SU-DHL-6 (cell line): ENCODE measurements around the gene SFN.
A peak's percentile ranks its signal among the peaks of the same experiment; 100 is the strongest.
"Not testable (repeated sequence)": the region's sequence is repeated elsewhere in the genome, so short reads cannot be mapped to it uniquely, and the experiment has no call there.

Source experiments
- H2AFZ ChIP-seq: fragments of 200-600 bp; sonication (generic); 2 replicates; pipeline ENCODE4 v1.6.1; 2014; ENCODE audit warnings: low read depth, mild to moderate bottlenecking, moderate library complexity, mixed read lengths, antibody characterized with exemption, low read length; ENCODE audit not compliant: severe bottlenecking
- H3F3A ChIP-seq: fragments of 200-600 bp; shearing (Covaris generic); 2 replicates; pipeline ENCODE4 v1.6.0; 2016; ENCODE audit warnings: antibody characterized with exemption, mild to moderate bottlenecking; ENCODE audit not compliant: insufficient read depth
- H3K27ac ChIP-seq: fragments of 200-600 bp; sonication (generic); 2 replicates; pipeline ENCODE4 v1.5.1; 2016; ENCODE audit warnings: low read depth, mild to moderate bottlenecking, low read length, moderate library complexity, mixed read lengths
- H3K27me3 ChIP-seq: fragments of 200-600 bp; sonication (generic), shearing (Covaris generic); 2 replicates; pipeline ENCODE4 v1.6.0; 2014; ENCODE audit warnings: mild to moderate bottlenecking, low read length
- H3K36me3 ChIP-seq: fragments of 200-600 bp; sonication (generic); 2 replicates; pipeline ENCODE4 v1.6.1; 2014; ENCODE audit warnings: mild to moderate bottlenecking, low read length, mixed read lengths
- H3K4me2 ChIP-seq: fragments of 300-600, 200-600 bp; shearing (Covaris generic), sonication (generic); 2 replicates; pipeline ENCODE4 v1.6.0; 2014; ENCODE audit warnings: low read length, low read depth, mild to moderate bottlenecking; ENCODE audit not compliant: poor library complexity, severe bottlenecking
- H3K4me3 ChIP-seq: fragments of 200-600 bp; sonication (generic); 2 replicates; pipeline ENCODE4 v1.5.1; 2014; ENCODE audit warnings: antibody characterized with exemption, low read length, mild to moderate bottlenecking, mixed read lengths; ENCODE audit not compliant: insufficient read depth, poor library complexity, severe bottlenecking
- H3K79me2 ChIP-seq: fragments of 200-600 bp; sonication (generic); 2 replicates; pipeline ENCODE4 v1.6.1; 2014; ENCODE audit warnings: mild to moderate bottlenecking, low read length, moderate library complexity; ENCODE audit not compliant: insufficient read depth
- H3K9ac ChIP-seq: fragments of 200-600 bp; sonication (generic); 2 replicates; pipeline ENCODE4 v1.7.0; 2014; ENCODE audit warnings: mild to moderate bottlenecking, low read length
- H3K9me2 ChIP-seq: fragments of 200-600 bp; sonication (generic); replicated peaks from 2 replicates; pipeline ENCODE4 v1.6.1; 2014; ENCODE audit warnings: low read length; ENCODE audit not compliant: insufficient read depth
- H3K9me3 ChIP-seq: fragments of 200-600 bp; sonication (generic); 2 replicates; pipeline ENCODE4 v1.6.1; 2014; ENCODE audit warnings: low read length, mixed read lengths; ENCODE audit not compliant: insufficient read depth
- H4K20me1 ChIP-seq: fragments of 200-600 bp; sonication (generic); 2 replicates; pipeline ENCODE4 v1.6.1; 2014; ENCODE audit warnings: low read depth, mild to moderate bottlenecking, antibody characterized with exemption, low read length, moderate library complexity, mixed read lengths
- EZH2phosphoT487 ChIP-seq: fragments of 200-600 bp; sonication (generic), shearing (Covaris generic); conservative IDR thresholded peaks from 2 replicates; pipeline ENCODE4 v1.6.1; 2018; ENCODE audit warnings: mild to moderate bottlenecking, antibody characterized with exemption, low read length, moderate library complexity, mixed read lengths
- TF ChIP-seq, protein P1 (sequence below): fragments of 200-600 bp; sonication (generic); IDR thresholded peaks from one replicate; pipeline ENCODE4 v1.5.1; 2017; ENCODE audit warnings: antibody characterized with exemption, mild to moderate bottlenecking, low read length, moderate library complexity; ENCODE audit not compliant: insufficient read depth, poor library complexity, severe bottlenecking

Gene SFN

DNA sequence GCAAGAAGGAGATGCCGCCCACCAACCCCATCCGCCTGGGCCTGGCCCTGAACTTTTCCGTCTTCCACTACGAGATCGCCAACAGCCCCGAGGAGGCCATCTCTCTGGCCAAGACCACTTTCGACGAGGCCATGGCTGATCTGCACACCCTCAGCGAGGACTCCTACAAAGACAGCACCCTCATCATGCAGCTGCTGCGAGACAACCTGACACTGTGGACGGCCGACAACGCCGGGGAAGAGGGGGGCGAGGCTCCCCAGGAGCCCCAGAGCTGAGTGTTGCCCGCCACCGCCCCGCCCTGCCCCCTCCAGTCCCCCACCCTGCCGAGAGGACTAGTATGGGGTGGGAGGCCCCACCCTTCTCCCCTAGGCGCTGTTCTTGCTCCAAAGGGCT is 732 bp downstream of the SFN start:
- no peaks in the 10 kb centered on the region for H3K27me3 ChIP-seq
- H3K79me2 ChIP-seq: no peaks in the 10 kb centered on the region
- peak overlapping the region; percentile 99 for H3K9ac ChIP-seq
- H3F3A ChIP-seq: peaks cover 21% of the 10 kb centered on the region
- no peak for TF ChIP-seq EZH2phosphoT487
- TF ChIP-seq, protein P1, sequence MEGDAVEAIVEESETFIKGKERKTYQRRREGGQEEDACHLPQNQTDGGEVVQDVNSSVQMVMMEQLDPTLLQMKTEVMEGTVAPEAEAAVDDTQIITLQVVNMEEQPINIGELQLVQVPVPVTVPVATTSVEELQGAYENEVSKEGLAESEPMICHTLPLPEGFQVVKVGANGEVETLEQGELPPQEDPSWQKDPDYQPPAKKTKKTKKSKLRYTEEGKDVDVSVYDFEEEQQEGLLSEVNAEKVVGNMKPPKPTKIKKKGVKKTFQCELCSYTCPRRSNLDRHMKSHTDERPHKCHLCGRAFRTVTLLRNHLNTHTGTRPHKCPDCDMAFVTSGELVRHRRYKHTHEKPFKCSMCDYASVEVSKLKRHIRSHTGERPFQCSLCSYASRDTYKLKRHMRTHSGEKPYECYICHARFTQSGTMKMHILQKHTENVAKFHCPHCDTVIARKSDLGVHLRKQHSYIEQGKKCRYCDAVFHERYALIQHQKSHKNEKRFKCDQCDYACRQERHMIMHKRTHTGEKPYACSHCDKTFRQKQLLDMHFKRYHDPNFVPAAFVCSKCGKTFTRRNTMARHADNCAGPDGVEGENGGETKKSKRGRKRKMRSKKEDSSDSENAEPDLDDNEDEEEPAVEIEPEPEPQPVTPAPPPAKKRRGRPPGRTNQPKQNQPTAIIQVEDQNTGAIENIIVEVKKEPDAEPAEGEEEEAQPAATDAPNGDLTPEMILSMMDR: no peak
- peak overlapping the region; percentile 99 for H3K27ac ChIP-seq
- no peaks in the 10 kb centered on the region for H3K36me3 ChIP-seq
- H3K4me2 ChIP-seq: peak overlapping the region; percentile 99
- no peaks in the 10 kb centered on the region for H3K9me3 ChIP-seq
- no peaks in the 10 kb centered on the region for H3K9me2 ChIP-seq
- H4K20me1 ChIP-seq: no peaks in the 10 kb centered on the region
- H3K4me3 ChIP-seq: peak overlapping the region; percentile 75
- no peak overlapping the region for H2AFZ ChIP-seq

DNA sequence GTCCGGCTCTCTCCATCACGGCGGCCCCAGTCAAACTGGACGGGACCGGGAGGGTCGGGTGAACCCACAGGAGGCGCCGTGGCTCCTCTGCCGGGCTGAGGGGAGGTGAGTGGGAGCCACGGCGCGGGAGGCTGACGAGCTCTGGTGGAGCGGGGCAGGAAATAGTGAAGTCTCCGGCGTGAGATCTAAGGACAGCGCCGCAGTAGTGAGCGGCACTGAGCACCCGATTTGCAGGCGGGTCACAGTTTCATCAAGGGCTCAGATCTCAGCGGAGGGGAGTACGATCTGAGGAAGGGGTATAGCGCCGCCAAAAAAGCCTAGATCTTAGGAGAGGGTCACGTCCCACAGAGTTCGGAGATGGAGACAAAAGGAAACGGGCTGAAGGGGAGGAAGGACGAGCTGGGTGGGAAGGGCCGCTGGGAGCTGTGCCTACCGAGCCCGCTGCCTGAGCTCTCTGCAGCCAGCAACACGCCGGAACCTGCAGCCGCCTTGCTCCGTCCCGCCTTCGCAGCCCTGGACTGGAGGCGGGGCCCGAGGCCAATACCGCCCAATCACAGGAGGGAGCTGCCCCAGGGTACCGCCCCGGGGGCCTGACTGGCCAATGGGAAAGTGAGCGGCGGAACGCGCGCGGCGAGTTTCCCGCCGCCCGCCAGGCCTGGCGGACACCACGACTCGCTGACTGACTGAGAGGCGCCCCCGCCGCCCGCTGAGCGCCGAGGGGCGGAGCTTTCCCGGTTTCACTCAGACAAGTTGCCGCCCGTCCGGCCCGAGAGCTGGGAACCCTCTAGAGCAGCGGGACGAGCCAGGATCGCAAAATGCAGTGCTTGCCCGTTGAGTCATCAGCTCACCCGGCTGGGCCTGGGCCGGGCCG is 1.9 kb downstream of the SFN start:
- no peaks in the 10 kb centered on the region for H3K36me3 ChIP-seq
- H3K27me3 ChIP-seq: no peaks in the 10 kb centered on the region
- peak overlapping the region; percentile 99 for H3K4me2 ChIP-seq
- no peaks in the 10 kb centered on the region for H3K79me2 ChIP-seq
- H3K9me2 ChIP-seq: no peaks in the 10 kb centered on the region
- TF ChIP-seq, protein P1: no peak
- TF ChIP-seq EZH2phosphoT487: no peak
- no peaks in the 10 kb centered on the region for H3K9me3 ChIP-seq
- H3K9ac ChIP-seq: peak overlapping the region; percentile 99
- H3F3A ChIP-seq: peaks cover 21% of the 10 kb centered on the region
- H2AFZ ChIP-seq: peak overlapping the region; percentile 42
- H4K20me1 ChIP-seq: no peaks in the 10 kb centered on the region
- H3K4me3 ChIP-seq: peak overlapping the region; percentile 83
- H3K27ac ChIP-seq: peak overlapping the region; percentile 99

DNA sequence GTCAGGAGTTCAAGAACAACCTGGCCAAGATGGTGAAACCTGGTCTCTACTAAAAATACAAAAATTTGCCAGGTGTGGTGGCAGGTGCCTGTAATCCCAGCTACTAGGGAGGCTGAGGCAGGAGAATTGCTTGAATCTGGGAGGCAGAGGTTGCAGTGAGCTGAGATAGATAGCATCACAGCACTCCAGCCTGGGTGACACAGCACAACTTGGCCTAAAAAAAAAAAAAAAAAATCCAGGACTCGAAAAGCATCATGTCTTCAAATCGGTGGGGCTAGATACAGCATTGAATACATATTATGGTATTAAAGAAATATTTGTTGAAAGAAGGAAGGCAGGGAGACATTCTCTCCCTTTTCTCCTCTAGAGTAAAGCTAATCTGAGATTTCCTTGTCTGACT is 10.1 kb downstream of the SFN start:
- H2AFZ ChIP-seq, H3F3A ChIP-seq, H3K9me2 ChIP-seq, H3K27ac ChIP-seq, H3K9ac ChIP-seq, H3K36me3 ChIP-seq, H3K4me3 ChIP-seq, H3K27me3 ChIP-seq, H3K79me2 ChIP-seq, H4K20me1 ChIP-seq, H3K4me2 ChIP-seq, H3K9me3 ChIP-seq: not testable (repeated sequence)

DNA sequence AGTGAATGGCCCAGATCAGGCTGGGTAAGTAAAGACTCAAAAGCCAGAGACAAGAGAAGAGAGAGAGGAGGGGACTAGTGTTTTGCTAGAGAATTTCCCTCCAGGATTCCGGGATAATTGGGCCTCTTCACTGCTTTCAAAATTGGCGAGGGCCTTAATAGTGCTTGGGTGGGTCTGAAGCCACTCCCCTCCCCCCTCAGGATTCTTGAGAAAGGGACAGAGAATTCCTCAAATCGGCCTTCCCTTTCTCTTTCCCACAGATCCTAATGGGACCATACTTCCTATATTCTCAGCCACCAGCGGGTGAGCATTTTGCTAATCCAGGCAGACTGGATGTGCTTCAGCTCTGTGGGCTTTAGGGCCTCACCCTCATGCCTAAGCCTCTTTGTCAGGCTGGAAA is 11.9 kb downstream of the SFN start:
- H3K36me3 ChIP-seq: no peaks in the 10 kb centered on the region

More for the DNA sequence above, 11.9 kb downstream of the SFN start:
- no peaks in the 10 kb centered on the region for H3K9me3 ChIP-seq
- no peak overlapping the region for H3K9ac ChIP-seq
- no peaks in the 10 kb centered on the region for H3K9me2 ChIP-seq
- H3K27me3 ChIP-seq: no peaks in the 10 kb centered on the region
- no peak overlapping the region for H3K4me3 ChIP-seq
- H3K79me2 ChIP-seq: no peaks in the 10 kb centered on the region
- H3K27ac ChIP-seq: no peak overlapping the region
- no peak overlapping the region for H3K4me2 ChIP-seq
- H4K20me1 ChIP-seq: no peaks in the 10 kb centered on the region
- no peak overlapping the region for H2AFZ ChIP-seq
- TF ChIP-seq EZH2phosphoT487: no peak
- TF ChIP-seq, protein P1: no peak
- H3F3A ChIP-seq: peaks cover 14% of the 10 kb centered on the region; the same call in 1 of the 2 replicates
